ENCODE measurements around the gene MSGN1. TPM values are rescaled to one million over a fixed set of nuclear protein-coding genes. Genes with fewer than 3 reads are reported as not detected.

MSGN1 gene
- total RNA-seq, 1 experiment from 2014 or later = not detected

DNA sequence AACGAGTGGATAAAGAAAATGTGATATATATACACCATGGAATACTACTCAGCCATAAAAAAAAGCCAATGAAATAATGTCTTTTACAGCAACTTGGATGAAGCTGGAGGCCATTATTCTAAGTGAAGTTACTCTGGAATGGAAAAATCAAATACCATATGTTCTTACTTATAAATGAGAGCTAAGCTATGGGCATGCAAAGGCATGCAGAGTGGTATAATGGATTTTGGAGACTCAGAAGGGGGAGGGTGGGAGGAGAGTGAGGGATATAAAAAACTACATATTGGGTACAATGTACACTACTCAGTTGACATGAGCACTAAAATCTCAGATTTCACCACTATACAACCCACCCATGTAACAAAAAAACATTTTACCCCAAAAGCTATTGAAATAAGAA, 1.7 kb upstream of the MSGN1 start:
- no peak overlapping the region for H3K4ac ChIP-seq (ENCODE audit: low read depth, low read length)
- no peaks in the 10 kb centered on the region for H3K23me2 ChIP-seq (ENCODE audit: insufficient read length, low read depth, low read length, poor library complexity, severe bottlenecking)
- H3K56ac ChIP-seq (ENCODE audit: insufficient read length, low read depth, low read length) = no peak overlapping the region
- no peaks in the 10 kb centered on the region for H3K79me1 ChIP-seq (ENCODE audit: insufficient read depth, low read depth, low read length, poor library complexity, severe bottlenecking)
- no peaks in the 10 kb centered on the region for H3K4me1 ChIP-seq (ENCODE audit: insufficient read depth, low read length)
- Mint-ChIP-seq H3K4me1 (peaks cover 29 to 31% of the 10 kb centered on the region in 2 experiments), H3K36me3 (ENCODE audit: insufficient read depth in 1 of 3, low read depth in 3 of 3) (no peaks in the 10 kb centered on the region), H3K9me3 (no peaks in the 10 kb centered on the region), H3K27ac (no peak overlapping the region), H3K27me3 (ENCODE audit: low read depth) (peaks cover 13% of the 10 kb centered on the region), H3K4me3 (no peak overlapping the region)
- H3K9ac ChIP-seq (ENCODE audit: extremely low read depth, insufficient read length, low read length) = no peak overlapping the region
- H3T11ph ChIP-seq (ENCODE audit: low read length) = no peak overlapping the region
- H3K79me2 ChIP-seq (ENCODE audit: insufficient read depth, low read length) = no peaks in the 10 kb centered on the region
- TF ChIP-seq, protein P1, sequence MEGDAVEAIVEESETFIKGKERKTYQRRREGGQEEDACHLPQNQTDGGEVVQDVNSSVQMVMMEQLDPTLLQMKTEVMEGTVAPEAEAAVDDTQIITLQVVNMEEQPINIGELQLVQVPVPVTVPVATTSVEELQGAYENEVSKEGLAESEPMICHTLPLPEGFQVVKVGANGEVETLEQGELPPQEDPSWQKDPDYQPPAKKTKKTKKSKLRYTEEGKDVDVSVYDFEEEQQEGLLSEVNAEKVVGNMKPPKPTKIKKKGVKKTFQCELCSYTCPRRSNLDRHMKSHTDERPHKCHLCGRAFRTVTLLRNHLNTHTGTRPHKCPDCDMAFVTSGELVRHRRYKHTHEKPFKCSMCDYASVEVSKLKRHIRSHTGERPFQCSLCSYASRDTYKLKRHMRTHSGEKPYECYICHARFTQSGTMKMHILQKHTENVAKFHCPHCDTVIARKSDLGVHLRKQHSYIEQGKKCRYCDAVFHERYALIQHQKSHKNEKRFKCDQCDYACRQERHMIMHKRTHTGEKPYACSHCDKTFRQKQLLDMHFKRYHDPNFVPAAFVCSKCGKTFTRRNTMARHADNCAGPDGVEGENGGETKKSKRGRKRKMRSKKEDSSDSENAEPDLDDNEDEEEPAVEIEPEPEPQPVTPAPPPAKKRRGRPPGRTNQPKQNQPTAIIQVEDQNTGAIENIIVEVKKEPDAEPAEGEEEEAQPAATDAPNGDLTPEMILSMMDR (conservative IDR thresholded peaks at IDR 0.05) = no peak
- no peak overlapping the region for H3K23ac ChIP-seq (ENCODE audit: insufficient read length, low read depth, low read length)
- no peak overlapping the region for H4K8ac ChIP-seq (replicated peaks; ENCODE audit: insufficient read length, low read depth, low read length)
- no peaks in the 10 kb centered on the region for H3K27me3 ChIP-seq (ENCODE audit: insufficient read depth, low read length)
- no peak overlapping the region for H3K18ac ChIP-seq (ENCODE audit: insufficient read length, low read depth, low read length)
- DNase-seq = no peak
- H3K9me3 ChIP-seq (ENCODE audit: control insufficient read depth, low read depth, low read length) = no peaks in the 10 kb centered on the region
- H4K20me1 ChIP-seq (ENCODE audit: control insufficient read depth, insufficient read depth, insufficient read length) = no peaks in the 10 kb centered on the region
- H2BK20ac ChIP-seq (ENCODE audit: low read depth, low read length, poor library complexity, severe bottlenecking) = no peak overlapping the region
- H3K27ac ChIP-seq (ENCODE audit: insufficient read length, low read depth, low read length) = no peak overlapping the region
- H2BK120ac ChIP-seq (ENCODE audit: low read depth, low read length, poor library complexity, severe bottlenecking) = no peak overlapping the region
- no peak overlapping the region for H2BK15ac ChIP-seq (ENCODE audit: low read depth, low read length)
- H2AK5ac ChIP-seq (ENCODE audit: insufficient read length, low read length) = no peak overlapping the region
- H3K4me2 ChIP-seq (ENCODE audit: insufficient read depth, insufficient read length, low read length) = no peak overlapping the region
- H4K91ac ChIP-seq (ENCODE audit: insufficient read length, low read depth, low read length) = no peak overlapping the region
- no peak overlapping the region for H2BK12ac ChIP-seq (ENCODE audit: insufficient read length, low read depth, low read length)
- H3K14ac ChIP-seq (ENCODE audit: insufficient read depth, low read length) = no peak overlapping the region
- H2BK5ac ChIP-seq (ENCODE audit: insufficient read length, low read length) = no peak overlapping the region
- no peak overlapping the region for H4K5ac ChIP-seq (ENCODE audit: insufficient read length, low read depth, low read length)
- WGBS (ENCODE audit: extremely low coverage, insufficient read length, low lambda C conversion rate) = no CpG with 5 or more reads among the region's 1 CpG
- H2AFZ ChIP-seq (ENCODE audit: low read length) = no peak overlapping the region

Data from H9 (cell line).